Left ventricle myocardium inferior (tissue), 1 donor: ENCODE measurements around the gene BRAT1. TPM values are rescaled to one million over a fixed set of nuclear protein-coding genes. Genes with fewer than 3 reads are reported as not detected.

ENCODE experiments used
- DNase-seq: peaks from one replicate; pipeline ENCODE4 v3.0.0-alpha.2; 2020
- H3K27ac ChIP-seq: fragments of 200-600 bp; replicated peaks from 2 replicates; pipeline ENCODE4 v1.8.0; 2021
- H3K27me3 ChIP-seq: fragments of 200-600 bp; 2 replicates; pipeline ENCODE4 v1.8.0; 2021; ENCODE audit warnings: low read depth
- H3K36me3 ChIP-seq: fragments of 200-600 bp; 2 replicates; pipeline ENCODE4 v1.8.0; 2021
- H3K4me1 ChIP-seq: fragments of 200-600 bp; 2 replicates; pipeline ENCODE4 v1.8.0; 2021
- H3K4me3 ChIP-seq: fragments of 200-600 bp; 2 replicates; pipeline ENCODE4 v1.8.0; 2021; ENCODE audit warnings: mild to moderate bottlenecking, moderate library complexity
- H3K9me3 ChIP-seq: fragments of 200-600 bp; replicated peaks from 2 replicates; pipeline ENCODE4 v1.8.0; 2021
- CTCF ChIP-seq: fragments of 200-600 bp; IDR thresholded peaks from 2 replicates; pipeline ENCODE4 v1.8.0; 2021; ENCODE audit warnings: antibody characterized with exemption, mild to moderate bottlenecking, borderline replicate concordance
- intact Hi-C: fragments of 100-400 bp; cut with micrococcal nuclease; formaldehyde crosslinking; loops from one replicate; pipeline ENCODE4 v1.11.0; 2022
- total RNA-seq: library from RNA; stranded (reverse); fragmentation: NEBNext Ultra II Directional; extraction: Animal tissue kit (Norgen Biotek cat#: 25700); gene quantifications from one replicate; pipeline ENCODE4 v1.2.1, GENCODE V29; 2021
- donor health status: DM: no; HTN: yes; CAD: no; lungs with severe emphysema.

The BRAT1 gene
- total RNA-seq, 1 donor from 2014 or later, result 13.7 TPM

DNA sequence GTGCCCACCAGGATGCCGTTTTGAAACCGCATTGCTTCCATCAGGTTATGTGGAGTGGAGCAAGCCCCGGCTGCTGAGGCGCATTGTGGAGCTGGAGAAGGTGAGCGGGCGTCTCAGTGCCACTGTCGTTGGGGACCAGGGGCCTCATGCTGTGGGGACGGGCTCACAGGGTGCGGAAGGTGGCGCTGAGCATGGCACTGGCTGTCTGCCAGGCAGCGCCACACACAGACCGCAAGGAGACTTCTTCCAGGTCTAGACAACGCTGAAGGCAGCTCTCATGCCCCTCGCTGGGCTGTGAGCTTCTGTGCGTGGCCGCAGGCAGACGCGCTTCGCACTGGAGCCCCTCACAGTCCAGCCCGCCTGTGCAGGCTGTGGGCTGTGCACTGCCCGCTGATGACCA is 32.5 kb upstream of the BRAT1 start:
- no peaks in the 10 kb centered on the region for H3K4me1 ChIP-seq
- no peak overlapping the region for H3K27ac ChIP-seq
- H3K27me3 ChIP-seq, result no peaks in the 10 kb centered on the region
- intact Hi-C loops, result no loop called here
- H3K36me3 ChIP-seq, result peaks cover 60% of the 10 kb centered on the region
- DNase-seq, result no peak
- H3K9me3 ChIP-seq, result no peaks in the 10 kb centered on the region
- no peak overlapping the region for H3K4me3 ChIP-seq
- no peak for TF ChIP-seq CTCF

DNA sequence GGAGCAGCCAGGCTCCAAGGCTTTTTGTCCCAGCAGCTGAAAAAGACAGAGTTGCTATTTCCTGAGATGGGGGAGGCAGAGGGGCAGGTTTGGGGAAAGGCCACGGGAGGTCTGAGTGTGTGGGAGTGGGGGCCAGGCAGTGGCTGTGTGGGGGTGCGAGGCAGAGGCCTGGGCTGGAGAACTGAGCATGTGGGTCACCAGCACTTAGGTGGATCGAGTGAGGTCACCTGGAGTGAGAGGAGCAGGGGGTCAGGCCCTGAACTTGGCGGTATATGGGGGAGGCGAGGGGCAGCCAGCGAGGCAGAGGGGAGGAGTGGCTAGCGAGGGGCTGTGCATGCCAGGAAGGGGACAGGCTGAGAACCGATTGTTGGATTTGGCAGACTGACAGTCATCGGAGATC is 31.8 kb upstream of the BRAT1 start:
- TF ChIP-seq CTCF, result no peak
- DNase-seq, result no peak
- Histone ChIP-seq H3K9me3 (no peaks in the 10 kb centered on the region), H3K36me3 (peaks cover 53% of the 10 kb centered on the region), H3K27me3 (no peaks in the 10 kb centered on the region), H3K4me1 (no peaks in the 10 kb centered on the region), H3K4me3 (no peak overlapping the region), H3K27ac (no peak overlapping the region)
- intact Hi-C loops, result no loop called here

DNA sequence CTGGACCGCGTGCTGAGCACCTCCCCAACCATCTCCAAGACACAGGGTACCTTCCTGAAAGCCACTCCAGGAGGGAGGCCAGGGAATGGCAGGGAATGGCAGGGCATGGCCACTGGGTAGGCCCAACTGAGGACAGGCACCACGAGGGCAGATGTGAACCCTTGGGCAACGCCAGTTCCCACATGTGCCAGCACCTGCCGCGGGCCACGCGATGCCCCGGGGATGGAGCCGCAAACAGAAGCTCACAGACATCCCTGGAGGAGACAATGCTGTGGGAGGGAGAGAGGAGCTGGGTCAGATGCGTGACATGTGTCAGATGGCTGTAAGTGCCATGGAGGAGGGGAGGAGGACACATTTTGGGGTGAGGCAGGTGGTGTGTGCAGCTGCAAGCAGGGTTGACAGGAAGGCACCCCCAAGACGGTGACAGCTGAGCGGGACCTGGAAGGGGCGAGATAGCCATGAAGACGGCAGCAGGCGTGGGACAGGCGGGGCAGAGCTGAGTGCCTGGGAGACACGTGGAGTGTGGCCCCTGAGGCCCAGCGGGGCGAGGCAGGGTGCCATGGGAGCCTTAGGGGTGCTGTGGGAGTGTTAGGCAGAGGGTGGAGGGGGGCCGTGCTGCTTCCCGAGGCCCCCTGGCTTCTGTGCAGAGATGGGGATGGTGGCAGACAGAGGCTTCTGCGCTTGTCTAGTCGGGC is 31.1 kb upstream of the BRAT1 start:
- Histone ChIP-seq H3K27me3 (no peaks in the 10 kb centered on the region), H3K4me1 (no peaks in the 10 kb centered on the region), H3K4me3 (no peak overlapping the region), H3K27ac (no peak overlapping the region), H3K36me3 (peaks cover 48% of the 10 kb centered on the region), H3K9me3 (no peaks in the 10 kb centered on the region)
- intact Hi-C loops, result no loop called here
- DNase-seq, result no peak
- no peak for TF ChIP-seq CTCF

- Histone ChIP-seq H3K27me3 (no peaks in the 10 kb centered on the region), H3K9me3 (no peaks in the 10 kb centered on the region), H3K36me3 (peaks cover 39% of the 10 kb centered on the region), H3K4me1 (no peaks in the 10 kb centered on the region), H3K27ac (no peak overlapping the region), H3K4me3 (no peak overlapping the region)
- DNase-seq, result no peak
- no peak for TF ChIP-seq CTCF
- intact Hi-C loops, result no loop called here
These were observed 30.1 kb upstream of the BRAT1 start for GRCh38 chr7:2585446-2585845.

- no peak for DNase-seq
- no peak for TF ChIP-seq CTCF
- H3K36me3 ChIP-seq, result peaks cover 29% of the 10 kb centered on the region
These were observed 28.7 kb upstream of the BRAT1 start for GRCh38 chr7:2583798-2584580.

More at GRCh38 chr7:2583798-2584580, 28.7 kb upstream of the BRAT1 start:
- no peak overlapping the region for H3K4me3 ChIP-seq
- H3K4me1 ChIP-seq, result no peaks in the 10 kb centered on the region
- H3K27me3 ChIP-seq, result no peaks in the 10 kb centered on the region
- no peak overlapping the region for H3K27ac ChIP-seq
- H3K9me3 ChIP-seq, result no peaks in the 10 kb centered on the region
- intact Hi-C loops, result no loop called here
